Endometrial microvascular endothelial cells (primary cell): ENCODE measurements around the gene COL21A1. TPM values are rescaled to one million over a fixed set of nuclear protein-coding genes. Genes with fewer than 3 reads are reported as not detected.
"Not testable (repeated sequence)": the region's sequence is repeated elsewhere in the genome, so short reads cannot be mapped to it uniquely, and the experiment has no call there.

Experiments used
- in situ Hi-C: cut with HindIII; loops from 2 replicates; pipeline ENCODE4 v1.10.0; 2017; ENCODE audit warnings: low sequenced_read_pairs, low pct_unique_long_range_greater_than_20kb; ENCODE audit errors: inconsistent ontology term
- total RNA-seq: library from RNA; depleted of rRNA; stranded (reverse); fragments of >200 nt; gene quantifications from one replicate; pipeline ENCODE4 v1.2.3, GENCODE V29; 2015; ENCODE audit errors: inconsistent ontology term

The COL21A1 gene
- total RNA-seq, 1 donor from 2014 or later = 0.65 TPM

- in situ Hi-C loops = no loop called here
These were observed 209.8 kb downstream of the COL21A1 start for GRCh38 chr6:56037601-56038000.

GRCh38 chr6:56036916-56037600, 210.3 kb downstream of the COL21A1 start:
- in situ Hi-C loops = no loop called here

GRCh38 chr6:56033401-56033800, 214.0 kb downstream of the COL21A1 start:
- in situ Hi-C loops = no loop called here

- in situ Hi-C loops = no loop called here
These were observed 214.6 kb downstream of the COL21A1 start for GRCh38 chr6:56032715-56033260.

- in situ Hi-C loops = no loop called here
These were observed 219.5 kb downstream of the COL21A1 start for GRCh38 chr6:56027865-56028264.

GRCh38 chr6:56026455-56027180, 220.8 kb downstream of the COL21A1 start:
- in situ Hi-C loops = no loop called here

GRCh38 chr6:56025795-56026194, 221.6 kb downstream of the COL21A1 start:
- in situ Hi-C loops = no loop called here

GRCh38 chr6:56024931-56025330, 222.4 kb downstream of the COL21A1 start:
- in situ Hi-C loops = no loop called here

- in situ Hi-C loops = no loop called here
These were observed 223.6 kb downstream of the COL21A1 start for GRCh38 chr6:56023829-56024228.

GRCh38 chr6:56022678-56023077, 224.7 kb downstream of the COL21A1 start:
- in situ Hi-C loops = no loop called here

GRCh38 chr6:56021943-56022342, 225.4 kb downstream of the COL21A1 start:
- in situ Hi-C loops = no loop called here

GRCh38 chr6:56019973-56020372, 227.4 kb downstream of the COL21A1 start:
- in situ Hi-C loops = no loop called here

GRCh38 chr6:56017198-56017597, 230.2 kb downstream of the COL21A1 start:
- in situ Hi-C loops = no loop called here

- in situ Hi-C loops = not testable (repeated sequence)
These were observed 233.3 kb downstream of the COL21A1 start for GRCh38 chr6:56014039-56014438.

GRCh38 chr6:56009636-56010035, 237.7 kb downstream of the COL21A1 start:
- in situ Hi-C loops = no loop called here
